BJ (cell line): Measurements from ENCODE around the gene CKLF. TPM values are rescaled to one million over a fixed set of nuclear protein-coding genes. Genes with fewer than 3 reads are reported as not detected.

Experiments
- CTCF ChIA-PET: fragments of 350-600 bp; formaldehyde crosslinking; extraction: SDS; loops from one replicate; lab custom pipeline; 2021; ENCODE audit warnings: antibody characterized with exemption, inconsistent platforms; lab: Yijun Ruan, JAX
- POLR2A ChIA-PET: fragments of 300-600 bp; sonication (Branson Sonifier 250); formaldehyde crosslinking; extraction: SDS; loops from one replicate; lab custom pipeline; 2021; ENCODE audit warnings: antibody characterized with exemption; lab: Charles Lee
- DNase-seq: peaks from one replicate; pipeline ENCODE4 v3.0.0-alpha.2; 2011; ENCODE audit warnings: low read depth
- H3K27me3 ChIP-seq: 2 replicates; pipeline ENCODE4 v1.6.0; 2011; ENCODE audit warnings: low read length; ENCODE audit not compliant: control insufficient read depth, insufficient read depth
- H3K36me3 ChIP-seq: 2 replicates; pipeline ENCODE4 v1.5.1; 2011; ENCODE audit warnings: low read length; ENCODE audit not compliant: control insufficient read depth, insufficient read depth
- H3K4me3 ChIP-seq: 2 replicates; pipeline ENCODE4 v1.5.1; 2011; ENCODE audit warnings: low read depth, mild to moderate bottlenecking, control low read depth, low read length
- polyA plus RNA-seq: library from polyadenylated mRNA; depleted of rRNA; stranded (reverse); fragments of >200 nt; gene quantifications from 2 replicates; pipeline ENCODE4 v1.2.3, GENCODE V29; 2011
- TF ChIP-seq, protein P1 (sequence below): IDR thresholded peaks from 2 replicates; pipeline ENCODE4 v1.5.1; 2011; ENCODE audit warnings: low read depth, mild to moderate bottlenecking, control low read depth, inconsistent platforms, low read length, moderate library complexity; ENCODE audit not compliant: insufficient read depth

The CKLF gene
- polyA plus RNA-seq, 1 experiment, result 60.8 TPM

DNA sequence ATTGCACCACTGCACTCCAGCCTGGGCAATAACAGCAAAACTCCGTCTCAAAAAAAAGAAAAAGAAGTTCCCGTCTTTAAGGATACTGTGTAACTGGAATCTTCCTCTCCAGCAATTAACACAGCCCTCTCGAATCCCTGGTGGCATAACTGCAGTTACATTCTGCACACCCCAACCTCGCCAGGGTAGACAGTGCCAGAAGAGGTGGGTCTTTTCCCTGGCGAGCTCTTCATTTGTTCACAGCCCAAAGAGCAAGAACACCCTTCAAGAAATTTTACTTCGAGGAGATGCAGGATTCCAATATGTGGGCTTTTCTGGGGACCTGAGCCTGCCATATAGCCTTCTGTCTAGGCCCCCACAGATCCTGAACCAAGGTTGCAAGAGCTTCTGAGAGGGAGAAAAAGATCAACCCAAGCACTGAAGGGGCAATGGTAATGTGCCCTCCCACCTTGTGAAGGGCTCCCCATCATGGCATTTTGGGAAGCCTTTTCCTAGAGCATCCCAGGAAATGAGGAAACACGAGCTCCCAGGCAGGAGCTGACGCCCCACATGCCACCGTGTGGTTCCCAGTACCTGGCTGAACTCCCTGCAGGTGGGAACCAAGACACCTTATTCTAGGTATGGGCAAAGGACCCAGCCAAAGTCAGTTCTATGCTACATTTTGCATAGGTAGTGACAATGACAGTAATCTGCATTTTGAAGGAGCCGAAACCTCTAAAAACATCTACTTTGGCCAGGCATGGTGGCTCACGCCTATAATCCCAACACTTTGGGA lies 29.4 kb upstream of the CKLF start:
- H3K4me3 ChIP-seq, result no peak overlapping the region
- ChIA-PET CTCF (interaction anchor here (1.1 to 2.9 kb wide), 3 partner anchors 44 to 116 kb away, joined by 3 to 9 read pairs (median 4); no protein-coding TSS in a partner anchor), POLR2A (no interaction called here)
- no peaks in the 10 kb centered on the region for H3K27me3 ChIP-seq
- TF ChIP-seq, protein P1, sequence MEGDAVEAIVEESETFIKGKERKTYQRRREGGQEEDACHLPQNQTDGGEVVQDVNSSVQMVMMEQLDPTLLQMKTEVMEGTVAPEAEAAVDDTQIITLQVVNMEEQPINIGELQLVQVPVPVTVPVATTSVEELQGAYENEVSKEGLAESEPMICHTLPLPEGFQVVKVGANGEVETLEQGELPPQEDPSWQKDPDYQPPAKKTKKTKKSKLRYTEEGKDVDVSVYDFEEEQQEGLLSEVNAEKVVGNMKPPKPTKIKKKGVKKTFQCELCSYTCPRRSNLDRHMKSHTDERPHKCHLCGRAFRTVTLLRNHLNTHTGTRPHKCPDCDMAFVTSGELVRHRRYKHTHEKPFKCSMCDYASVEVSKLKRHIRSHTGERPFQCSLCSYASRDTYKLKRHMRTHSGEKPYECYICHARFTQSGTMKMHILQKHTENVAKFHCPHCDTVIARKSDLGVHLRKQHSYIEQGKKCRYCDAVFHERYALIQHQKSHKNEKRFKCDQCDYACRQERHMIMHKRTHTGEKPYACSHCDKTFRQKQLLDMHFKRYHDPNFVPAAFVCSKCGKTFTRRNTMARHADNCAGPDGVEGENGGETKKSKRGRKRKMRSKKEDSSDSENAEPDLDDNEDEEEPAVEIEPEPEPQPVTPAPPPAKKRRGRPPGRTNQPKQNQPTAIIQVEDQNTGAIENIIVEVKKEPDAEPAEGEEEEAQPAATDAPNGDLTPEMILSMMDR, result no peak
- no peak for DNase-seq
- H3K36me3 ChIP-seq, result peaks cover 13% of the 10 kb centered on the region

DNA sequence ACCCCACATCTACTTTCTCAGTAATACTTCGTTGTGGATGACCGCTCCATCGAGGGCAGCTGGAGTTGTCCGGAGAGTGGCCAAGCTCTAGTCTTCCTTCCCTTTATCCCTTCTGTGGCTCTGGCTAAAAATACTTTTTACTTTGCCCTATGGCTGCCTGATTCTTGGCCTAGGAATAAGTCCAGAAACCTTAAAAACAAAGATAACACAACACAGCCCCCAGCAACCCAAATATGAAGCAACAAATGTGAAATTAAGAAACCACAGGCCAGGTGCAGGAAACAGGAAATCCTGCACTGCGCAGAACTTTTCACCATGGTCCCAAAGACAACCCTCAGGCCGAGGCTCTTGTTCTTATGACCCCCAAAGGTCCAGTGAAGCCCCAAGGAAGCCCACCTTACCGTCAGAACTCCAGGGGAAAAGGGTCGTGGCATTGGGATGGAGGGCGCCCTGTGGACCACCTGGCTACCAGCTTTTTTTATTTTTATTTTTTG lies 28.5 kb upstream of the CKLF start:
- DNase-seq, result no peak
- H3K4me3 ChIP-seq, result no peak overlapping the region
- ChIA-PET POLR2A (no interaction called here), CTCF (interaction anchor here (1.1 kb wide), 1 partner anchor 47 kb away, joined by 3 read pairs; no protein-coding TSS in a partner anchor)
- TF ChIP-seq, protein P1, result no peak
- H3K27me3 ChIP-seq, result no peaks in the 10 kb centered on the region
- H3K36me3 ChIP-seq, result peaks cover 14% of the 10 kb centered on the region

DNA sequence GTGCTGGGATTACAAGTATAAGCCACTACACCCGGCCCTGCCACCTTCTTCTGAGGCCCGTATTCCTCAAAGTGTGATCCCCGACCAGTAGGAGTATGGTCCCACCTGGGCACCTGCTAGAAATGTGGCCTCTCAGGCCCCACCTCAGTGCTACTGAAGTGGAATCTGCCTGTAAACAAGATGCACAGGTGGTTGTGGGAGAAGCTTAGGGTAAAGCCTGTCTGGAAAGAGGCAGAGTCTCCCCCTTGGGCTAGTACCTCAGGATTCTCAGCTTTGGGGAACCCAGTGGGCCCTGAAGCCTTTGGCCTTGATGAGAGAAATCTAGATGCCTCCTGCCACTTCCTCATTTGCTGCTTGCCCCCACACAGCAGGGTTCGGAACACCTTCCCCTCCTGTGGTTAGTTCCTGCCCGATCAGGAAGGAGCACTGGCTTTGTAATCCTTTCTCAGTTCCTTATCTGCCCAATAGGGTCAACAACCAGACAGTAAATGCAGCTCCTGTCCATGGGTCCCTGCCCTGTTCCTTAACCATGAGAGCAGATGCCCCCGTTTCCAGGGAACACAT lies 27.7 kb upstream of the CKLF start:
- CTCF ChIA-PET, result interaction anchor here (0.6 kb wide), 1 partner anchor 1323 kb away, joined by 3 read pairs; no protein-coding TSS in a partner anchor

GRCh38 chr16:66525396-66526180 lies 26.8 kb upstream of the CKLF start:
- Histone ChIP-seq H3K4me3 (no peak overlapping the region), H3K36me3 (peaks cover 15% of the 10 kb centered on the region), H3K27me3 (no peaks in the 10 kb centered on the region)
- TF ChIP-seq, protein P1, result no peak
- ChIA-PET CTCF (interaction anchor here (1.3 kb wide), 1 partner anchor 119 kb away, joined by 3 read pairs; no protein-coding TSS in a partner anchor), POLR2A (no interaction called here)
- DNase-seq, result no peak

More for the DNA sequence above, 27.7 kb upstream of the CKLF start:
- POLR2A ChIA-PET, result no interaction called here
- Histone ChIP-seq H3K27me3 (no peaks in the 10 kb centered on the region), H3K36me3 (peaks cover 16% of the 10 kb centered on the region), H3K4me3 (no peak overlapping the region)
- TF ChIP-seq, protein P1, result no peak
- no peak for DNase-seq
